ENCODE data around the gene MYCBP2.

DNA sequence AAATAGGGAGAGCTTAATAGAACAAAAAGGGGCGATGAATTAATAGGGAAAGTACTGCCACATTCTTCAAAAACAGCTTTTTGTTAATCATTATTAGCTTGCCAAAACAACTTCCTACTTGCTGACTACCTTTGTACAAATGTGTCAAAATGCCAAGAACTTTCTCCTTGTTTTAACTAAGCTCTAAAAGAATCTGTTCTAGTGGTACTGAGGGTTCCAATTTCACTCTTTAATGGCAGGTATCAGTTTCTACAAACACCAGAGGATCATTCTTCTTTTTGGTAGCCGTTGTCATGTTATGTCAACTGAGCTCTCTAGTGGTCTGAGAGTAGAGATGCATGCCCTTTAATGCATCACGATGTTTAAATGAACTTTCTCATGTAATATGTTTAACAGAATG lies 270.5 kb downstream of the MYCBP2 start:
- TF ChIP-seq RCOR1 (IDR thresholded peaks at IDR 0.05; ENCODE audit: low read depth, low read length) = no peak
- TF ChIP-seq RFX5 (IDR thresholded peaks at IDR 0.05) = no peak
- TF ChIP-seq, protein P1, sequence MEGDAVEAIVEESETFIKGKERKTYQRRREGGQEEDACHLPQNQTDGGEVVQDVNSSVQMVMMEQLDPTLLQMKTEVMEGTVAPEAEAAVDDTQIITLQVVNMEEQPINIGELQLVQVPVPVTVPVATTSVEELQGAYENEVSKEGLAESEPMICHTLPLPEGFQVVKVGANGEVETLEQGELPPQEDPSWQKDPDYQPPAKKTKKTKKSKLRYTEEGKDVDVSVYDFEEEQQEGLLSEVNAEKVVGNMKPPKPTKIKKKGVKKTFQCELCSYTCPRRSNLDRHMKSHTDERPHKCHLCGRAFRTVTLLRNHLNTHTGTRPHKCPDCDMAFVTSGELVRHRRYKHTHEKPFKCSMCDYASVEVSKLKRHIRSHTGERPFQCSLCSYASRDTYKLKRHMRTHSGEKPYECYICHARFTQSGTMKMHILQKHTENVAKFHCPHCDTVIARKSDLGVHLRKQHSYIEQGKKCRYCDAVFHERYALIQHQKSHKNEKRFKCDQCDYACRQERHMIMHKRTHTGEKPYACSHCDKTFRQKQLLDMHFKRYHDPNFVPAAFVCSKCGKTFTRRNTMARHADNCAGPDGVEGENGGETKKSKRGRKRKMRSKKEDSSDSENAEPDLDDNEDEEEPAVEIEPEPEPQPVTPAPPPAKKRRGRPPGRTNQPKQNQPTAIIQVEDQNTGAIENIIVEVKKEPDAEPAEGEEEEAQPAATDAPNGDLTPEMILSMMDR (IDR thresholded peaks at IDR 0.05) = no peak
- no peak for TF ChIP-seq EP300 (IDR thresholded peaks at IDR 0.05)
- no peak for TF ChIP-seq HDAC2 (IDR thresholded peaks at IDR 0.05)
- no peak for TF ChIP-seq PHF8 (IDR thresholded peaks at IDR 0.05; ENCODE audit: borderline replicate concordance, low read depth)
- TF ChIP-seq REST (IDR thresholded peaks at IDR 0.05) = no peak
- no peak for TF ChIP-seq NR3C1 (IDR thresholded peaks at IDR 0.05)
